ENCODE measurements around the gene ATP10A.

Gene ATP10A

DNA sequence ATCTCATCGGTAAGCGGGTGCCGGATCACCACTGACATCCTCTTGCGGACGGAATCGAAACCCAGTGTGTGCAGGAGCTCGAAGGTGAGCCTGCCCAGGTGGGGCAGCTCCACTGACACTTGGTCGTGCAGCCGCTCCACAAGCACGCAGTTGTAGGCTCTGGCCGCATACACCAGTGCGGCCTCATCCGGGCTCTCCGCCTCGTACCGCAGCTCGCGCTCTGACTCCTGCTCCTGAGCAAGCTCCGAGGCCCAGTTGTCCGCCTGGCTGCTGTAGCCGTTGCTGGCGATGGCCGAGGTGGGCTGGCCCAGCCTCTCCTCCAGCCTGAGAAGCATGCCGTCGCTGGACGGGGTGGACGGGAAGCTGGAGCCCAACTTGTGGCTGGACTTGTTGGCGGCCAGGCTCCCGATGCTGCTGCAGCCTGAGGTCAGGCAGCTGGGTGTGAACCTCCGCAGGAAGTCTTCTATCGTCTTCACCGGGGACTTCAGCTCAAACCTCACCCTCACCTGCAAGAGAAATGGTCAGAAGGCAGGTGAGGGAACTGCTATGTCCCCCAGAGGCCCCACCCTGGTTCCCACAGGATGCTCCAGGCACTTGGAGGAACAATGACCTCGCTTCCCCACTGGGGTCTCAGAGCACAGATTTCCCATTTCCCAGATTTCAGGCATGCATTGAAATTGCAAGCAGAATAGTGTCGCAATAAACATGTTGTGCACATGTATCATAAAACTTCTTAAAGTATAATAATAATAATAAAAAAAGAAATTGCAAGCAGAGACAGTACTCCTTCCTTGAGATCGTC is 149.2 kb downstream of the ATP10A start:
- no peak overlapping the region for H3K4ac ChIP-seq (ENCODE audit: low read length)
- no peak overlapping the region for H4K91ac ChIP-seq (ENCODE audit: low read depth, low read length, poor library complexity)
- H3K36me3 ChIP-seq (replicated peaks in 1 of 2; ENCODE audit: control insufficient read depth in 2 of 2, insufficient read depth in 2 of 2, low read length in 2 of 2), result no peaks in the 10 kb centered on the region
- H3K27ac ChIP-seq (replicated peaks; ENCODE audit: low read length), result no peak overlapping the region
- no peak overlapping the region for H3K4me2 ChIP-seq (ENCODE audit: insufficient read depth, low read length, poor library complexity, severe bottlenecking)
- peaks cover 0 to 9% of the 10 kb centered on the region in 2 donors for H3K4me1 ChIP-seq (ENCODE audit: control insufficient read depth in 2 of 2, insufficient read depth in 1 of 2, low read depth in 1 of 2, low read length in 2 of 2)
- H3K14ac ChIP-seq (ENCODE audit: low read length), result no peak overlapping the region
- no CpG with 5 or more reads among the region's 35 CpGs for WGBS, 2 donors (ENCODE audit: extremely low coverage in 2 of 2, insufficient read length in 2 of 2, insufficient replicate concordance in 1 of 2)
- no peak overlapping the region for H2BK12ac ChIP-seq (ENCODE audit: low read length)
- no peak overlapping the region for H2BK120ac ChIP-seq (ENCODE audit: low read depth, low read length)
- H2BK5ac ChIP-seq (ENCODE audit: low read length), result no peak overlapping the region
- H2AK5ac ChIP-seq (ENCODE audit: low read depth, low read length), result no peak overlapping the region
- DNase-seq (ENCODE audit: low spot score), result no peak
- peak overlapping the region; percentile 53 for H3K23ac ChIP-seq (ENCODE audit: low read depth, low read length, poor library complexity)
- H3K18ac ChIP-seq (ENCODE audit: low read length), result peak overlapping the region; percentile 93
- no peak overlapping the region for H2BK15ac ChIP-seq (ENCODE audit: low read length)
- no peaks in the 10 kb centered on the region for H3K79me1 ChIP-seq (ENCODE audit: low read depth, low read length)
- no peaks in the 10 kb centered on the region for H3K9me3 ChIP-seq (replicated peaks in 1 of 2; ENCODE audit: control insufficient read depth in 2 of 2, insufficient read depth in 1 of 2, low read depth in 1 of 2, low read length in 2 of 2)
- H3K9ac ChIP-seq (ENCODE audit: low read depth, low read length, poor library complexity), result no peak overlapping the region
- no peaks in the 10 kb centered on the region for H3K27me3 ChIP-seq (ENCODE audit: control insufficient read depth in 3 of 3, insufficient read depth in 3 of 3, low read depth in 1 of 3, low read length in 3 of 3)
- H3K4me3 ChIP-seq (ENCODE audit: low read length in 2 of 2), result no peak overlapping the region
- H4K8ac ChIP-seq (ENCODE audit: low read depth, low read length), result no peak overlapping the region
- no peak overlapping the region for H2AFZ ChIP-seq (ENCODE audit: low read length)

DNA sequence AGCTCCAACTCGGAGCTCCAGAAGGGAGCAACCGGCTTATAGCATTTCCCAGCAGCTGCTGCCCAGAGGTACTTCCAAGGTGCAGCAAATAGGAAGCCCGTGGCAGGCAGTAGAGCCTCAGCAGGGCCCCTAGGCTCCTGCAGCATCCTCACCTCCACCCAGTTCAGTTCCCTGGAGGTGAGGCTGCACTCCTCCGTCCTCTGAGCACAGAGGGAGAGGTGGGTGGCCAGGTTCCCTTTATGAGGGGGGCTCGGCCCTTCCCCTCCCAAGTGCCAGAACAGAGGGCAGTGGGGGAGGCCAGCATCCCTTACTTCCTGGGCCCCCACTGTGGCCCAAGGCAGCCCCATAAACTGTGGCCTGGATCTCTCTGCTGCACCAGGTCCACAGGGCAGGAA is 150.2 kb downstream of the ATP10A start:
- H4K91ac ChIP-seq (ENCODE audit: low read depth, low read length, poor library complexity), result no peak overlapping the region
- H3K27me3 ChIP-seq (ENCODE audit: control insufficient read depth in 3 of 3, insufficient read depth in 3 of 3, low read depth in 1 of 3, low read length in 3 of 3), result no peaks in the 10 kb centered on the region
- H4K8ac ChIP-seq (ENCODE audit: low read depth, low read length), result no peak overlapping the region
- no peak overlapping the region for H3K14ac ChIP-seq (ENCODE audit: low read length)
- H3K79me1 ChIP-seq (ENCODE audit: low read depth, low read length), result no peaks in the 10 kb centered on the region
- H3K9ac ChIP-seq (ENCODE audit: low read depth, low read length, poor library complexity), result no peak overlapping the region
- no peak overlapping the region for H2BK120ac ChIP-seq (ENCODE audit: low read depth, low read length)
- H3K9me3 ChIP-seq (replicated peaks in 1 of 2; ENCODE audit: control insufficient read depth in 2 of 2, insufficient read depth in 1 of 2, low read depth in 1 of 2, low read length in 2 of 2), result no peaks in the 10 kb centered on the region
- WGBS, 2 donors (ENCODE audit: extremely low coverage in 2 of 2, insufficient read length in 2 of 2, insufficient replicate concordance in 1 of 2), result no CpG with 5 or more reads among the region's 5 CpGs
- no peak overlapping the region for H3K18ac ChIP-seq (ENCODE audit: low read length)
- H3K27ac ChIP-seq (replicated peaks; ENCODE audit: low read length), result no peak overlapping the region
- H3K4me1 ChIP-seq (ENCODE audit: control insufficient read depth in 2 of 2, insufficient read depth in 1 of 2, low read depth in 1 of 2, low read length in 2 of 2), result peaks cover 0 to 6% of the 10 kb centered on the region in 2 donors
- no peak overlapping the region for H2AK5ac ChIP-seq (ENCODE audit: low read depth, low read length)
- H2BK5ac ChIP-seq (ENCODE audit: low read length), result no peak overlapping the region
- no peak overlapping the region for H3K23ac ChIP-seq (ENCODE audit: low read depth, low read length, poor library complexity)
- H2BK12ac ChIP-seq (ENCODE audit: low read length), result no peak overlapping the region
- H2BK15ac ChIP-seq (ENCODE audit: low read length), result no peak overlapping the region
- H3K36me3 ChIP-seq (replicated peaks in 1 of 2; ENCODE audit: control insufficient read depth in 2 of 2, insufficient read depth in 2 of 2, low read length in 2 of 2), result no peaks in the 10 kb centered on the region
- H3K4me2 ChIP-seq (ENCODE audit: insufficient read depth, low read length, poor library complexity, severe bottlenecking), result no peak overlapping the region
- H2AFZ ChIP-seq (ENCODE audit: low read length), result no peak overlapping the region
- no peak overlapping the region for H3K4ac ChIP-seq (ENCODE audit: low read length)
- no peak overlapping the region for H3K4me3 ChIP-seq (ENCODE audit: low read length in 2 of 2)
- no peak for DNase-seq (ENCODE audit: low spot score)

DNA sequence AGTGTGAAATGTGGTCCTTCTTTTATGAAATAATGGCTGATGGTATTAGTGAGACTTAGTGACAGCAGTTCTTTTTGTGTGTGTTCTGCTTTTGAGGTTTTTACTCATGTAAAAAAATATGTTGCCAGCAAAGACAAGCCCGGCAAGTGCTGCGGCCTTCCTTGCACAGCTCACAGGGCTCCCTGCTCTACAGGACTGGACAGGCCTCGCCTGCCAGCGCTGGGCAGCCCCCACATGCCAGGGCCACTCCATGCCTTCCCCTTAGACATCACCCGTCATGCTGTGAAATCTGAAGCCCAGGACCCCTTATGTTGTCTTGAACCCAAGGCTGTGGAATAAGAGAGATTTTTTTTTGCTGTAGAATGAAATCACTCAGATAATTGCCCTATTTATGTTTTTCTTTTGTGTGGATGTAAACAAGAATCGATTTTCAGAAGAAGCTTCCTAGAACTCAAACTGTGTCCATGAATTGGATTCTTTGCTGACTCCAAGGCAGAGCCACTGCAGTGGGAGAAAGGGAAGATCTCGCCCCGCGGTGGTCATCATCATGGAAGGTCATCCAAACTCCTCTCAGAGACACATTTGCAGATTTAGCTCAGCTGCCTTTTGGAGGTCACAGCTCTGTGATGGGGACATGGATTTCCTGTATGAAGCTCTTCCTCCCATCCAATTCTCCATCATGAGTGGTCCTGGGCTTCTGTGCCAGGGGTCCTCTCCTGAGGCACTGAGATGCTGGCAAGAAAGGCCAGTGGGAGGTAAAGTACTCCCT is 150.8 kb downstream of the ATP10A start:
- Histone ChIP-seq H2BK5ac (ENCODE audit: low read length) (no peak overlapping the region), H3K79me1 (ENCODE audit: low read depth, low read length) (no peaks in the 10 kb centered on the region), H3K14ac (ENCODE audit: low read length) (no peak overlapping the region), H3K18ac (ENCODE audit: low read length) (no peak overlapping the region), H3K4me1 (ENCODE audit: control insufficient read depth in 2 of 2, insufficient read depth in 1 of 2, low read depth in 1 of 2, low read length in 2 of 2) (peaks cover 0 to 1% of the 10 kb centered on the region in 2 donors), H3K9me3 (replicated peaks in 1 of 2; ENCODE audit: control insufficient read depth in 2 of 2, insufficient read depth in 1 of 2, low read depth in 1 of 2, low read length in 2 of 2) (no peaks in the 10 kb centered on the region), H2BK12ac (ENCODE audit: low read length) (no peak overlapping the region), H4K91ac (ENCODE audit: low read depth, low read length, poor library complexity) (no peak overlapping the region), H3K36me3 (replicated peaks in 1 of 2; ENCODE audit: control insufficient read depth in 2 of 2, insufficient read depth in 2 of 2, low read length in 2 of 2) (no peaks in the 10 kb centered on the region), H3K23ac (ENCODE audit: low read depth, low read length, poor library complexity) (no peak overlapping the region), H2AK5ac (ENCODE audit: low read depth, low read length) (no peak overlapping the region), H2AFZ (ENCODE audit: low read length) (no peak overlapping the region), H4K8ac (ENCODE audit: low read depth, low read length) (no peak overlapping the region), H3K4me3 (ENCODE audit: low read length in 2 of 2) (no peak overlapping the region), H2BK120ac (ENCODE audit: low read depth, low read length) (no peak overlapping the region), H3K27me3 (ENCODE audit: control insufficient read depth in 3 of 3, insufficient read depth in 3 of 3, low read depth in 1 of 3, low read length in 3 of 3) (no peaks in the 10 kb centered on the region), H2BK15ac (ENCODE audit: low read length) (no peak overlapping the region), H3K4ac (ENCODE audit: low read length) (no peak overlapping the region), H3K4me2 (ENCODE audit: insufficient read depth, low read length, poor library complexity, severe bottlenecking) (no peak overlapping the region), H3K9ac (ENCODE audit: low read depth, low read length, poor library complexity) (no peak overlapping the region), H3K27ac (replicated peaks; ENCODE audit: low read length) (no peak overlapping the region)
- no peak for DNase-seq (ENCODE audit: low spot score)
- no CpG with 5 or more reads among the region's 9 CpGs for WGBS, 2 donors (ENCODE audit: extremely low coverage in 2 of 2, insufficient read length in 2 of 2, insufficient replicate concordance in 1 of 2)

DNA sequence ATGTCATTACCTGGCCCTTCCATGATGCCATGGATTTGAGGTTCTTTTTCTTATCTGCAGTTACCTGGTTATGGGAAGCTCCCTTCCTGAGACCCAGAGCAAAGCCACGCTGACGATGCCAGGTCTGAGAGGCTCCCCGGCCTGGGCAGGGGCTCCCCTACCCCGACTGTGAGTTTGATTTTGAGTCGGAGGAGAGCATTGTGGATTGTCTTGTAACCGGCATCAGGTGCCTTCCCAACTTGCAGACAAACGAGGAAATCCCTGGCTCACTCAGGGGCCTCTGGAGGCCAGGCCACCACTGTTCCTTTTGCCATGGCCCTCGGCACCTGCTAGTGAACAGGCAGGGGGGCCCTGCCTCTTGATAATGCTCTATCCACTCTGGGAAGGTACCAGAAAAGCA is 151.4 kb downstream of the ATP10A start:
- no peak overlapping the region for H2BK15ac ChIP-seq (ENCODE audit: low read length)
- no peaks in the 10 kb centered on the region for H3K9me3 ChIP-seq (replicated peaks in 1 of 2; ENCODE audit: control insufficient read depth in 2 of 2, insufficient read depth in 1 of 2, low read depth in 1 of 2, low read length in 2 of 2)
- no peaks in the 10 kb centered on the region for H3K36me3 ChIP-seq (replicated peaks in 1 of 2; ENCODE audit: control insufficient read depth in 2 of 2, insufficient read depth in 2 of 2, low read length in 2 of 2)
- H3K4ac ChIP-seq (ENCODE audit: low read length), result no peak overlapping the region
- no peaks in the 10 kb centered on the region for H3K79me1 ChIP-seq (ENCODE audit: low read depth, low read length)
- no peaks in the 10 kb centered on the region for H3K27me3 ChIP-seq (ENCODE audit: control insufficient read depth in 3 of 3, insufficient read depth in 3 of 3, low read depth in 1 of 3, low read length in 3 of 3)
- peaks cover 0 to 1% of the 10 kb centered on the region in 2 donors for H3K4me1 ChIP-seq (ENCODE audit: control insufficient read depth in 2 of 2, insufficient read depth in 1 of 2, low read depth in 1 of 2, low read length in 2 of 2)
- no peak overlapping the region for H2AFZ ChIP-seq (ENCODE audit: low read length)
- H3K14ac ChIP-seq (ENCODE audit: low read length), result no peak overlapping the region
- H3K9ac ChIP-seq (ENCODE audit: low read depth, low read length, poor library complexity), result no peak overlapping the region
- H3K4me2 ChIP-seq (ENCODE audit: insufficient read depth, low read length, poor library complexity, severe bottlenecking), result no peak overlapping the region
- H3K23ac ChIP-seq (ENCODE audit: low read depth, low read length, poor library complexity), result no peak overlapping the region
- H2AK5ac ChIP-seq (ENCODE audit: low read depth, low read length), result no peak overlapping the region
- H2BK5ac ChIP-seq (ENCODE audit: low read length), result no peak overlapping the region
- no peak overlapping the region for H2BK12ac ChIP-seq (ENCODE audit: low read length)
- H3K4me3 ChIP-seq (ENCODE audit: low read length in 2 of 2), result no peak overlapping the region
- no peak for DNase-seq (ENCODE audit: low spot score)
- WGBS, 2 donors (ENCODE audit: extremely low coverage in 2 of 2, insufficient read length in 2 of 2, insufficient replicate concordance in 1 of 2), result no CpG with 5 or more reads among the region's 8 CpGs
- H2BK120ac ChIP-seq (ENCODE audit: low read depth, low read length), result no peak overlapping the region
- no peak overlapping the region for H3K27ac ChIP-seq (replicated peaks; ENCODE audit: low read length)
- H4K8ac ChIP-seq (ENCODE audit: low read depth, low read length), result no peak overlapping the region
- no peak overlapping the region for H3K18ac ChIP-seq (ENCODE audit: low read length)
- no peak overlapping the region for H4K91ac ChIP-seq (ENCODE audit: low read depth, low read length, poor library complexity)
